HFF-Myc (cell line): ENCODE measurements around the gene CEP57L1.
"Not testable (repeated sequence)": the region's sequence is repeated elsewhere in the genome, so short reads cannot be mapped to it uniquely, and the experiment has no call there.

Experiments
- DNase-seq: peaks from one replicate; pipeline ENCODE4 v3.0.0-alpha.2; 2011; ENCODE audit warnings: low read depth; ENCODE audit errors: extremely low read depth
- H3K4me3 ChIP-seq: replicated peaks from 2 replicates; pipeline ENCODE4 v1.5.1; 2011; ENCODE audit warnings: low read depth, mild to moderate bottlenecking, control low read depth, low read length
- CTCF ChIP-seq: IDR thresholded peaks from 2 replicates; pipeline ENCODE4 v1.5.1; 2012; ENCODE audit warnings: mild to moderate bottlenecking, low read depth, low read length, control low read depth; ENCODE audit errors: missing control alignments

Gene CEP57L1

GRCh38 chr6:109081516-109082187, 13.7 kb upstream of the CEP57L1 start:
- DNase-seq: no peak
- no peak overlapping the region for H3K4me3 ChIP-seq
- no peak for TF ChIP-seq CTCF

GRCh38 chr6:109082188-109082577, 13.1 kb upstream of the CEP57L1 start:
- DNase-seq: no peak
- no peak for TF ChIP-seq CTCF
- no peak overlapping the region for H3K4me3 ChIP-seq

GRCh38 chr6:109083657-109084056, 11.7 kb upstream of the CEP57L1 start:
- TF ChIP-seq CTCF: no peak
- no peak overlapping the region for H3K4me3 ChIP-seq
- DNase-seq: no peak

GRCh38 chr6:109084146-109084545, 11.2 kb upstream of the CEP57L1 start:
- DNase-seq, H3K4me3 ChIP-seq: not testable (repeated sequence)

GRCh38 chr6:109087661-109088264, 7.5 kb upstream of the CEP57L1 start:
- H3K4me3 ChIP-seq: no peak overlapping the region
- TF ChIP-seq CTCF: no peak
- DNase-seq: no peak

- H3K4me3 ChIP-seq: no peak overlapping the region
- TF ChIP-seq CTCF: no peak
- no peak for DNase-seq
Observed at GRCh38 chr6:109088995-109089394, 6.3 kb upstream of the CEP57L1 start.

- H3K4me3 ChIP-seq: no peak overlapping the region
- no peak for TF ChIP-seq CTCF
- no peak for DNase-seq
Observed at GRCh38 chr6:109091314-109092024, 3.8 kb upstream of the CEP57L1 start.
